ENCODE measurements around the gene FBXO24. TPM values are rescaled to one million over a fixed set of nuclear protein-coding genes. Genes with fewer than 3 reads are reported as not detected.

FBXO24 gene
- total and polyA plus RNA-seq, 2 donors (not counting 1 experiment from before 2014, with no cell fraction given), result 0.23 to 0.33 TPM

- DNase-seq (ENCODE audit: low read depth in 2 of 2), result peak in 1 of 2 donors; percentile 25
- no peaks in the 10 kb centered on the region for H3K9me3 ChIP-seq (ENCODE audit: control insufficient read depth, insufficient read depth, low read depth, low read length)
- TF ChIP-seq CTCF (conservative IDR thresholded peaks at IDR 0.05 in 1 of 2, IDR thresholded peaks at IDR 0.05 in 1 of 2; ENCODE audit: low read depth in 1 of 2, low read length in 2 of 2) (peak in 1 of 2 donors; percentile 50), EZH2 (IDR thresholded peaks at IDR 0.05; ENCODE audit: low read length, missing control alignments) (peak; percentile 71)
- H3K79me2 ChIP-seq (ENCODE audit: control insufficient read depth, insufficient read depth, low read length), result no peaks in the 10 kb centered on the region
- no peak overlapping the region for H3K27ac ChIP-seq (ENCODE audit: insufficient read depth, low read length)
- H3K9ac ChIP-seq (ENCODE audit: insufficient read depth, low read length), result peak overlapping the region; percentile 23
- peak overlapping the region; percentile 60 for H2AFZ ChIP-seq (ENCODE audit: low read length)
- H4K20me1 ChIP-seq (ENCODE audit: control insufficient read depth, extremely low read depth, insufficient read depth, low read length), result no peaks in the 10 kb centered on the region
- H3K27me3 ChIP-seq (ENCODE audit: control insufficient read depth, insufficient read depth, low read length), result peaks cover 16% of the 10 kb centered on the region
- no peaks in the 10 kb centered on the region for H3K4me1 ChIP-seq (ENCODE audit: control insufficient read depth, extremely low read depth, insufficient read depth, low read length)
- H3K4me2 ChIP-seq (ENCODE audit: extremely low read depth, insufficient read depth, low read length), result peak overlapping the region; percentile 58
- H3K4me3 ChIP-seq (replicated peaks in 1 of 4; ENCODE audit: control extremely low read depth in 1 of 4, insufficient read depth in 1 of 4, low read depth in 3 of 4, low read length in 4 of 4), result peak overlapping the region in 3 of 4 experiments; percentile 22 to 44 (median 37)
- H3K36me3 ChIP-seq (ENCODE audit: control insufficient read depth, insufficient read depth, low read length), result no peaks in the 10 kb centered on the region
Measured at GRCh38 chr7:100632951-100633717, 47.0 kb downstream of the FBXO24 start.

- H3K4me3 ChIP-seq (replicated peaks in 1 of 4; ENCODE audit: control extremely low read depth in 1 of 4, insufficient read depth in 1 of 4, low read depth in 3 of 4, low read length in 4 of 4), result no peak overlapping the region
- no peaks in the 10 kb centered on the region for H3K27me3 ChIP-seq (ENCODE audit: control insufficient read depth, insufficient read depth, low read length)
- no peak overlapping the region for H3K9ac ChIP-seq (ENCODE audit: insufficient read depth, low read length)
- H4K20me1 ChIP-seq (ENCODE audit: control insufficient read depth, extremely low read depth, insufficient read depth, low read length), result no peaks in the 10 kb centered on the region
- no peaks in the 10 kb centered on the region for H3K9me3 ChIP-seq (ENCODE audit: control insufficient read depth, insufficient read depth, low read depth, low read length)
- H3K79me2 ChIP-seq (ENCODE audit: control insufficient read depth, insufficient read depth, low read length), result no peaks in the 10 kb centered on the region
- H3K36me3 ChIP-seq (ENCODE audit: control insufficient read depth, insufficient read depth, low read length), result no peaks in the 10 kb centered on the region
- H2AFZ ChIP-seq (ENCODE audit: low read length), result no peak overlapping the region
- no peak overlapping the region for H3K4me2 ChIP-seq (ENCODE audit: extremely low read depth, insufficient read depth, low read length)
- no peak for DNase-seq (ENCODE audit: low read depth in 2 of 2)
- no peaks in the 10 kb centered on the region for H3K4me1 ChIP-seq (ENCODE audit: control insufficient read depth, extremely low read depth, insufficient read depth, low read length)
- TF ChIP-seq EZH2 (IDR thresholded peaks at IDR 0.05; ENCODE audit: low read length, missing control alignments), result no peak
- no peak for TF ChIP-seq CTCF (conservative IDR thresholded peaks at IDR 0.05 in 1 of 2, IDR thresholded peaks at IDR 0.05 in 1 of 2; ENCODE audit: low read depth in 1 of 2, low read length in 2 of 2)
- H3K27ac ChIP-seq (ENCODE audit: insufficient read depth, low read length), result no peak overlapping the region
Measured at GRCh38 chr7:100639995-100640516, 53.9 kb downstream of the FBXO24 start.

- H3K79me2 ChIP-seq (ENCODE audit: control insufficient read depth, insufficient read depth, low read length), result no peaks in the 10 kb centered on the region
- no peak overlapping the region for H3K27ac ChIP-seq (ENCODE audit: insufficient read depth, low read length)
- no peak overlapping the region for H3K4me3 ChIP-seq (replicated peaks in 1 of 4; ENCODE audit: control extremely low read depth in 1 of 4, insufficient read depth in 1 of 4, low read depth in 3 of 4, low read length in 4 of 4)
- DNase-seq (ENCODE audit: low read depth in 2 of 2), result no peak
- H2AFZ ChIP-seq (ENCODE audit: low read length), result no peak overlapping the region
- no peaks in the 10 kb centered on the region for H3K9me3 ChIP-seq (ENCODE audit: control insufficient read depth, insufficient read depth, low read depth, low read length)
- TF ChIP-seq EZH2 (IDR thresholded peaks at IDR 0.05; ENCODE audit: low read length, missing control alignments) (no peak), CTCF (conservative IDR thresholded peaks at IDR 0.05 in 1 of 2, IDR thresholded peaks at IDR 0.05 in 1 of 2; ENCODE audit: low read depth in 1 of 2, low read length in 2 of 2) (no peak)
- H3K9ac ChIP-seq (ENCODE audit: insufficient read depth, low read length), result no peak overlapping the region
- H3K27me3 ChIP-seq (ENCODE audit: control insufficient read depth, insufficient read depth, low read length), result no peaks in the 10 kb centered on the region
- H4K20me1 ChIP-seq (ENCODE audit: control insufficient read depth, extremely low read depth, insufficient read depth, low read length), result no peaks in the 10 kb centered on the region
- H3K36me3 ChIP-seq (ENCODE audit: control insufficient read depth, insufficient read depth, low read length), result no peaks in the 10 kb centered on the region
- H3K4me1 ChIP-seq (ENCODE audit: control insufficient read depth, extremely low read depth, insufficient read depth, low read length), result no peaks in the 10 kb centered on the region
- H3K4me2 ChIP-seq (ENCODE audit: extremely low read depth, insufficient read depth, low read length), result no peak overlapping the region
Measured at GRCh38 chr7:100640517-100641440, 54.7 kb downstream of the FBXO24 start.
